BJ (cell line): ENCODE data around the gene SMIM35. TPM values are rescaled to one million over a fixed set of nuclear protein-coding genes. Genes with fewer than 3 reads are reported as not detected.

ENCODE experiments used
- CTCF ChIA-PET: fragments of 350-600 bp; formaldehyde crosslinking; extraction: SDS; loops from one replicate; lab custom pipeline; 2021; ENCODE audit warnings: antibody characterized with exemption, inconsistent platforms; lab: Yijun Ruan, JAX
- POLR2A ChIA-PET: fragments of 300-600 bp; sonication (Branson Sonifier 250); formaldehyde crosslinking; extraction: SDS; loops from one replicate; lab custom pipeline; 2021; ENCODE audit warnings: antibody characterized with exemption; lab: Charles Lee
- DNase-seq: peaks from one replicate; pipeline ENCODE4 v3.0.0-alpha.2; 2011; ENCODE audit warnings: low read depth
- H3K27me3 ChIP-seq: 2 replicates; pipeline ENCODE4 v1.6.0; 2011; ENCODE audit warnings: low read length; ENCODE audit not compliant: control insufficient read depth, insufficient read depth
- H3K36me3 ChIP-seq: 2 replicates; pipeline ENCODE4 v1.5.1; 2011; ENCODE audit warnings: low read length; ENCODE audit not compliant: control insufficient read depth, insufficient read depth
- H3K4me3 ChIP-seq: 2 replicates; pipeline ENCODE4 v1.5.1; 2011; ENCODE audit warnings: low read depth, mild to moderate bottlenecking, control low read depth, low read length
- CTCF ChIP-seq: IDR thresholded peaks from 2 replicates; pipeline ENCODE4 v1.5.1; 2011; ENCODE audit warnings: low read depth, mild to moderate bottlenecking, control low read depth, inconsistent platforms, low read length, moderate library complexity; ENCODE audit not compliant: insufficient read depth
- polyA plus RNA-seq: library from polyadenylated mRNA; depleted of rRNA; stranded (reverse); fragments of >200 nt; gene quantifications from 2 replicates; pipeline ENCODE4 v1.2.3, GENCODE V29; 2011

SMIM35 gene
- polyA plus RNA-seq, 1 experiment = not detected

GRCh38 chr11:118100691-118101232, 14.0 kb upstream of the SMIM35 start:
- CTCF ChIA-PET = no interaction called here
- POLR2A ChIA-PET = no interaction called here

GRCh38 chr11:118099838-118100556, 13.2 kb upstream of the SMIM35 start:
- ChIA-PET POLR2A (no interaction called here), CTCF (no interaction called here)
- Histone ChIP-seq H3K36me3 (no peaks in the 10 kb centered on the region), H3K4me3 (no peak overlapping the region), H3K27me3 (peaks cover 2% of the 10 kb centered on the region; the same call in 1 of the 2 replicates)
- DNase-seq = no peak
- TF ChIP-seq CTCF = no peak

More at GRCh38 chr11:118100691-118101232, 14.0 kb upstream of the SMIM35 start:
- Histone ChIP-seq H3K36me3 (no peaks in the 10 kb centered on the region), H3K27me3 (peaks cover 2% of the 10 kb centered on the region; the same call in 1 of the 2 replicates), H3K4me3 (no peak overlapping the region)
- no peak for DNase-seq
- TF ChIP-seq CTCF = no peak

GRCh38 chr11:118098996-118099837, 12.5 kb upstream of the SMIM35 start:
- POLR2A ChIA-PET = no interaction called here
- no peak for TF ChIP-seq CTCF
- CTCF ChIA-PET = no interaction called here
- DNase-seq = no peak
- H3K27me3 ChIP-seq = peaks cover 2% of the 10 kb centered on the region; the same call in 1 of the 2 replicates
- H3K4me3 ChIP-seq = no peak overlapping the region
- no peaks in the 10 kb centered on the region for H3K36me3 ChIP-seq

GRCh38 chr11:118095967-118096367, 9.2 kb upstream of the SMIM35 start:
- no peak overlapping the region for H3K4me3 ChIP-seq
- ChIA-PET CTCF (no interaction called here), POLR2A (no interaction called here)
- no peak for TF ChIP-seq CTCF
- no peak for DNase-seq
- H3K36me3 ChIP-seq = no peaks in the 10 kb centered on the region
- H3K27me3 ChIP-seq = peaks cover 2% of the 10 kb centered on the region; the same call in 1 of the 2 replicates

GRCh38 chr11:118095493-118095892, 8.7 kb upstream of the SMIM35 start:
- CTCF ChIA-PET = no interaction called here
- DNase-seq = no peak
- no peaks in the 10 kb centered on the region for H3K36me3 ChIP-seq
- TF ChIP-seq CTCF = no peak
- POLR2A ChIA-PET = no interaction called here
- no peak overlapping the region for H3K4me3 ChIP-seq
- H3K27me3 ChIP-seq = peaks cover under 1% of the 10 kb centered on the region; the same call in 1 of the 2 replicates
